NCI-H2029 treated with DMSO at 0.1 percent for 48 hours (cell line): Measurements from ENCODE around the gene LY6G6C.
A peak's percentile ranks its signal among the peaks of the same experiment; 100 is the strongest.

Source experiments
- DNase-seq: peaks from one replicate; lab custom pipeline; 2025; lab: John Stamatoyannopoulos, UW

LY6G6C gene

DNA sequence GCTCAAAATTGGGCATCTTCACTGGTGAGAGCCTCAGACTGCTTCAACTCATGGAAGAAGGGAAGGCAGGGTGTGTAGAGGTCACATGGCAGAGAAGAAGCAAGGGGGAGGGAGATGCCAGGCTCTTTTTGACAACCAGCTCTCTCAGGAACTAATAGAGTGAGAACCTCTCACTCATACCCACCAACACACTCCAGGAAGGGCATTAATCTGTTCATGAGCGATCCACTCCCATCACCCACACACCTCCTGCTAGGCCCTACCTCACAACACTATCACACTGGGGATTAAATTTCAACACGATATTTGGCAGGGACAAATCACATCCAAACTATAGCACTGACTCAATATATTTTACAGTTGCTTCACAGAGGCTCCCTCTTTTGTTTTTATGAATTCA, 20.3 kb upstream of the LY6G6C start:
- DNase-seq, result no peak

DNA sequence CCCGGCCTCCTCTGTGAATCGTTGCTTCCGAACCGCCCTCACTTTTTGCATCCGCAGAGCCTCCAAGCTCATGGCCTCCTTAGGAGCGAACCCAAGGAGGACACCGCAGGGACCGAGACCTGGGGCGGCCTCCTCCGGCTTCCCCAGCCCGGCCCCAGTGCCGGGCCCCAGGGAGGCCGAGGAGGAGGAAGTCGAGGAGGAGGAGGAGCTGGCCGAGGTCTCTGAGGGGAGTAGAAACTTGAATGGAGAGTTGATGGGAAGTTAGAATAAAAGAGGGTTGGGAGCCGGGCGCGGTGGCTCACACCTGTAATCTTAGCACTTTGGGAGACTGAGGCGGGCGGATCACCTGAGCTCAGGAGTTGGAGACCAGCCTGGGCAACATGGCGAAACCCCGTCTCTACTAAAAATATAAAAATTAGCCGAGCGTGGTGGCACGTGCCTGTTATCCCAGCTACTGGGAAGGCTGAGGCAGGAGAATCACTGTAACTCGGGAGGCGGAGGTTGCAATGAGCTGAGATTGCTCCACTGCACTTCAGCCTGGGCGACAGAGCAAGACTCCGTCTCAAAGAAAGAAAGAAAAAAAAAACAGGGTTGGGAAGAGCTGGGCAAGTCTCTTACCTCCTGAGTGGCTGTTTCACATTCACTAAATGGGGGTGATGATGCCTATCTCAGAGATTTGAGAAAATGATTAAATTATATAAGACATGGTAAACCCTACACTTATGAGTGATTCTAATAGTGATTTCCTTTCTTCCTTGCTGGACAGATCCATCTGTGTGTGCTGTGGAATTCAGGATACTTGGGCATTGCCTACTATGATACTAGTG, 19.1 kb upstream of the LY6G6C start:
- DNase-seq, result no peak

DNA sequence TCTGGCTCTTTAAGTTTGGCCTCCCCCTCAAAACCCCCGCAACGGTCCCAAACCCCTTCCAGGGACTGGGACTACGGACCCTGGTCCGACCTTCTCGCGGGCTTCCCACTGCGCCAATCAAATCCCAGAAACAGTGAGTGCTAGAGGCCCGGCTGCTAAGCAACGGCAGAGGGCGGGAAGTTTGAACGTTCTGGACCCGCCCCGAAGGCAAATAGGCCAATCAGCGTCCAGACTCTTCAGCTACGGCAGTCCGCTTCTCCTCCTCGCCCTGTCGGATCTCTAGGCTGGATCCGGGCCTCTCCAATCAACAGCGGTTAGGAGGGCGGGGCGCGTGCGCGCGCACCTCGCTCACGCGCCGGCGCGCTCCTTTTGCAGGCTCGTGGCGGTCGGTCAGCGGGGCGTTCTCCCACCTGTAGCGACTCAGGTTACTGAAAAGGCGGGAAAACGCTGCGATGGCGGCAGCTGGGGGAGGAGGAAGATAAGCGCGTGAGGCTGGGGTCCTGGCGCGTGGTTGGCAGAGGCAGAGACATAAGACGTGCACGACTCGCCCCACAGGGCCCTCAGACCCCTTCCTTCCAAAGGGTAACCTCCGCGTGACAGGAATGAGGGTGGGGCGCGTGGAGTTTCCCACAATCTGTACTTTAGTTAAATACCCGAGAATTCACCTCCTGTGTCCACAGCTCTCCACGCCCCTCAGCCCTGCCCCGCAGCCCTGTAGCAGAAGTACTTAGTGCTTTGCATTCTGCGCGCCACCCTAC, 18.3 kb upstream of the LY6G6C start, which contains the start of gene MSH5:
Gene MSH5 (plus strand): TSS at position 367 of the 758 bp plus-strand sequence. CDS start 462 bp downstream, outside the sequence.
- DNase-seq, result peak; percentile 98

DNA sequence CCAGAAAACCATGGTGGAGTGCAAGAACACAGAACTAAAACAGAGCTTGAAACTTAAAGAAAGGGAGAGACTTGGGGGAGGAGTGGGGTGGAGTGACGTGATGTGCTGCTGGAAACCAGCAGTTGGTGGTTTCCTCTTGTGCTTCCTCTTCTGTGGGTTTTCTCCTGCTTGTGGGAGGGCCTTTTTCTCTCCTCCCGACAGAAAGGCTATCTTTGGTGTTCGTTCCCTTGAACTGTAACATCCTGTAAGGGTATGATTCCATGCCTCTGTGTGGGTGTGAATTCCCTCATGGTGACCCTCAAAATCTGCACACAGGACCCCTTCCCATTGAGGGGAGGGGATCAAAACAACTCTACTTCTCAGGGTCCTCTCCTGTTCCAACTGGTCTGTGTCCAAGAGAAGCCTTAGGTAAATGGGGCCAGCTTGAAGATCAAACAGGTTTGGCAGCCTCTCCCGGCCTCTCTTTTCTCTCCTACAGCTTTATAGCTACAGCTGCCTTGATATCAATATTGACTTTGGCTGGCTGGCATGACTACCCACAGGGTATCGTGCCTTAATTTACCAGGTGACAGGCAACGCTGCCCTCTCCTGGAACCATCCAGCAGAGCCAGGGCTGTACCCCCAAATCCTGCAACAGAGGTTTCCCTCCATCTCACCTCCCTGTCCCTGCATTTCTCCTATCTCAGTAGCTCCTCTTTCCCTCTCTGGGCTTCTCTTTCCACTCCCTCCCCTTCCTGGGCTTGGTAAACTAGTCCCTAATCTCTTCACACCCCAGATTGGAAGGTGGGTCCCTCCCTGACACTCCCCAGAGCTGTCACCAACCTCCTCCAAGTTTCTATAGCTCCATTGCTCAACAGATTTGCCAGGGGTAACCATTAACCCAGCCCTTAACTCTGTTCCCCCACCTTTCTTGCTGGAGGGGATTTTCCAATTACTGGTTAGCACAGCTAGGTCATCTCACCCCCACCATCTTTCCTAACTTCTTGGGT, 16.7 kb upstream of the LY6G6C start:
- peak; percentile 97 for DNase-seq

DNA sequence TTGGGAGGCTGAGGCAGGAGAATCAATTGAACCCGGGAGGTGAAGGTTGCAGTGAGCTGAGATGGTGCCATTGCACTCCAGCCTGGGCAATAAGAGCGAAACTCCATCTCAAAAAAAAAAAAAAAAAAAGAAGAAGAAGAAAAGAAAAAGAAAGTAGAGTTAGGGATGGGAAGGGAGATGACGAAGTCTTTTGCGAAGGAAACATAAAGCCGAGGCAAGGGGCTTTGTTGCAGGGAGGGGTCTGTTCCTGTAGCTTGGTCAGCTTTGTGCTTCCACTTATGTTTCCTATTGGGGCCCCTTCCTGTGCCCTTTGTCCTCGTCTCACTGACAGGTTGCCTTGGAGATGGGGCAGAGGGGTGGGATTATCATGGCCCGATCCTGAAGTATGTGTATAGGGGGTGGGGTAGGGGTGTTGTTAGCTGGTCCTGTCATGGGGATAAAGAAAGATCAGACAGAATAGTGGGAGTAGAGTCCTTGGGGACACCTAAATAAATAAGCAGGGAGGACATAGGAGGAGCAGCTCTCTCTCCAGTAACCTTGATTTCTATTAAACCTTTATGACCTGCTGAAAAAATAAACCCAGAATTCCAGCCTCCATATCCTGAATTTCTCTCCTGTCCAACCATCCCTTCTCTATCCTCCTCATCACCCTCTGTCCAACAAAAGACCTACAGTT, 15.9 kb upstream of the LY6G6C start:
- peak; percentile 75 for DNase-seq

DNA sequence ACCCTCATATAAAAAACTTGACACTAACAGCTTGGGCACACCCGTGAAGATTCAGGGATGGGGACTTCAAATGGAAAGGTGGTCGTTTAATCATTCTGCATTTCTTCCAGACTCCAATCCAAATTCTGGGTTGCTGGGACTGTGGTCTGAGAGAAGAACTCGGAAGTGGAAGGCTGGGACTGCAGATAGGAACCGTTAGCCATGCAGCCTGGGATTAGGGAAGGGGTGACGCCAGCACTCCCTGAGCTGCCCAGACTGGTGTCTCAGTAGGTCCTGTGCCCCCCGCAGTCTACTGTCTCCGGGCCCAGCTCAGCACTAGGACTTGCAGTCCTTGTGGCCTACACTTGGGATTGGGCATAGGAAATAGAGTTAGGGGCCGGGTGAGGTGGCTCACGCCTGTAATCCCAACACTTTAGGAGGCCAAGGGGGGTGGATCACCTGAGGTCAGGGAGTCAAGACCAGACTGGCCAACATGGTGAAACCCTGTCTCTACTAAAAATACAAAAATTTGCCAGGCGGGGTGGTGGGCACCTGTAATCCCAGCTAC, 15.3 kb upstream of the LY6G6C start:
- DNase-seq, result no peak

DNA sequence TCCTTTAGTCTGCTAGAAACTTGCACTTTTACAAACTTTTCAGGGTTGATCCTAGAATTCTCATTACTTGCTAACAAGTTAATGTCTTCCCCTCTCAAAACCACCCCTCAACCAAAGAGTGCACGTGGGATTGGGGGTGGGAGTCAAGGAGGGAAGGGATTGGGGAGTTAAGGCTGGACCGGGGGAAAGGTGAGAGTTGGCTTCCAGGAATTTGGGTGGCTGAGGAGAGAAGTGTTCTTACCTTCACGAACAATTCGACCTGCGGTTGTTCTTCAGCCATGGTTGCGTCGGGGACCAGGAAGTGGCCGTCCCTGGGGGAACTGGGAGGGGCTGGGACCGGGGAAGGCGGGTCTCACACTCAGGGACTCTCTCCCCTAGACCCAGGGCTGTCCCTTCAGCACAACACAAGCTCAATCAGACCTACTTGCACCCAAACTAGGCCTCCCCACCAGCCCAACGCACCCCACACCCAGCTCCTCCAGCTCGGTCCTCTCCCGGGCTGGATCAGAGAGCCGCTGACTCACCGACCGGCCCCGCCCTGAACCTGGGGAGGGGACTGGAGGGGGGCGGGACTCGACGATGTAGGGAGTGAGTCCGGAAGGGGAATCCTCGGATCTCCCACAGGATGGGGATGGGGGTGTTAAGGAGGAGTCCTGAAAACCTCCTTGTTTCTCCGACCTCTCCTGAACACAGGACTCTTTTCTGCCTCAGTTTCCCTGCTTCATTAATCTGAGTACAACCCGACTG, 14.6 kb upstream of the LY6G6C start, which contains the start of gene CLIC1:
Gene CLIC1 (minus strand): TSS at position 510 of the 747 bp plus-strand sequence. CDS start 230 bp downstream, at position 280.
- DNase-seq, result peak; percentile 26

DNA sequence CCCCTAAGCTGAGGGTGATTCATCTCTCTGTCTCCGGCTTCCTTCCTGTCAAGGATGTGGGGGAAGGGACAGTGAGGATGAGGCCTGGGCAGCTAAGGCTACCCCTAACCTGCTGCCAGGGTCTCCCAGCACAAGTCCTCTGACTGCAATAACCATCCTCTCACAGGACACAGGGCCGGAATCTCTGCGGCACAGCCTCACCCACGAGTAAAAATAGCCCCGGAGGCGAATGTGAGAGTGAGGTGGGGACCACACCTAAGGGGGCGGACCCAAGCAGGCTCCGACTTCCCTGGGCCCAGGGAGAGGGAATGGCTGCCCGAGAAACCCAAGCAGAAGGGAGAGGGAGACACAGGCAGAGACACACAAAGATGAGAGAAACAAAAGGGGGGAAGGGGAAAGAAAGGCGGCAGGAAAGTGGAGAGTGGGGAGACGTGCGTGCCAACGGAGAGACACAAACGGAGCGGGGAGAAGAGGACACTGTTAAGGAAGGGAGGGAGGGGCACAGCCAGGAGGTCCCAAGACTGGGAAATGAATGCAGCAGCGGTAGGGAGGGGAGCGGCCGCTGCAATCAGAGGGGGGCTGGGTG, 13.4 kb upstream of the LY6G6C start:
- DNase-seq, result no peak

DNA sequence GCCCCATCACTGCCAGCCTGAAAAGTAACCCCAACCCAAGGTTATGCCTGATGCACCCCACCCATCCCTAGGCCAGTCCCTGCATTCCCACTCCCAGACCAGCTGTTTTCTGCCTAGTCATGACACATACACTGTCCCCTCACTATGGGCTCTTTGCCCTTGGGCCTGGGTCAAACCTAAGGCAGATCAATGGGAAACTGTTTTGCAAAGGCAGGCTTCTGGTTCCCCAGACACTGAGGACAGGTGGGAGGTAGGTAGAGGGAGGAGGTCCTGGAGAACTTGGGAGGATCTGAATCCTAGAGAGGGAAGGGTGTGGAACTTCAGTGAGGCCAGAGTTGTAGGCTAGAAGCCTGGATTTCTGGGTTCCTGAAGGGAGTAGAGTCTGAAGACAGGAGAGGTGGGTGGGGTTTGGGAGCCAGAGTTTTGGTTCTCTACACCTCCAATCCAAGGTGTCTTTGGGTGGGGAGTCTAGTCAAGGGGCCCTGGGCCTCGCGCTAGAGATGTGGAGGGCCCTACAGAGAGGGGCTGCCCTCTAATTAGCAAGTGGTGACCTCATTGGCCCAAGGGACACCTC, 12.8 kb upstream of the LY6G6C start:
- DNase-seq, result no peak

DNA sequence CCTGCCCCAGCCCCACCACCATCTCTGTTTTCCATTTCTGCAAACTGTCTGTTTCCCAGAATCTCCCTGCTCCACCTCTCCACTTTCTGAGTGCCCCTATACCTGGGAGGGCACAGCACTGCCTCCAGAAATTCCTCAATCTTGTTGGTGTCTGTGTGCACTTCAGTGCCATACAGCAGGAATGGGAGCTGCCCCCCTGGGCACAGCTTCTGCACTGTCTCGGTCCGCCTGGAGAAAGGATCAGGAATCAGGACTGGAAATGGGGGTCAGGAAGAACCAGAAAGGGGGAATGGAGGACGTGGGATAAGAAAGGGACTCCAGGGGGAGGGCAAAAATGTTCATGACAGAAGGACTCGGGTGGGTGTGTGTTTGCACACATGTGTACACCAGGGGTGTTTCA, 12.2 kb upstream of the LY6G6C start:
- no peak for DNase-seq

DNA sequence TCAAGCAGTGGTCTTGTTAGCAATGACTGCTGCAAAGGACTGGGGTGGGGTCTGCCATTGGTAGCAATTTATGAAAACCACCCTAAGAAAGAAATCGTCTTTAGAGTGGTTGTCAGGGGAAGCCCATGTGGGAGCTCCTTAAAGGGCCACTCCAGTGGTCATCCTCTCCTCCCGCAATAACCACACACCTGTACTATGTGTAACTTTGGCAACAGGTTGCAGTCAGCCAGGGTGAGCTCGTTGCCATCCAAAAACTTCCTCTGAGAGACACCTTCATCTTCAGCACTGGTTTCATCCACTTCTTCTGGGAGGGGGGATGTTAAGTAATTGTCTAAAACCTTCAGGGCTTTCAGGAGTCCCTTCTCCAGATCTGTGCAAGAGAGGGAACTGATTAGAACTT, 10.5 kb upstream of the LY6G6C start:
- DNase-seq, result no peak

DNA sequence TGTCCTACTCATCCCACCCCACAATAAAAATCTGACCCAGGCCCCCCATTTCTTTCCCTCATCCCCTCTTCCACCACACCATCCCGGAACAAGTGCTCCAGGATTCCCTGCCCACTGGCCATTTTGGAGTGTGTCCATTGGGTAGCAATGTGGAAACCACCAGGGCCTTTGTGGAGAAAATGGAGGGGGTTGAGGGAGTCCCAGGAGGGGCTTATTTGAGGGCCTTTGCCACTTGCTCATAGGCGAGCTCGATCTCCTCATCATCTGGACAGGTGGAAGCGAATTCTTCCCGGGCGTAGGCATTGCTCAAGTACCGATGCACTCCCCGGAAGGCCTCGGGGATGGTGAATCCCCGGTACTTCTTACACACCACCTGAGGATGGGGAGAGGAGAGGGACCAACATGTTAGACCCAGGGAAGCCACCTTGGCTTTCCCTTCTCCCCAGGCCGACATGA, 9.1 kb upstream of the LY6G6C start:
- DNase-seq, result no peak

DNA sequence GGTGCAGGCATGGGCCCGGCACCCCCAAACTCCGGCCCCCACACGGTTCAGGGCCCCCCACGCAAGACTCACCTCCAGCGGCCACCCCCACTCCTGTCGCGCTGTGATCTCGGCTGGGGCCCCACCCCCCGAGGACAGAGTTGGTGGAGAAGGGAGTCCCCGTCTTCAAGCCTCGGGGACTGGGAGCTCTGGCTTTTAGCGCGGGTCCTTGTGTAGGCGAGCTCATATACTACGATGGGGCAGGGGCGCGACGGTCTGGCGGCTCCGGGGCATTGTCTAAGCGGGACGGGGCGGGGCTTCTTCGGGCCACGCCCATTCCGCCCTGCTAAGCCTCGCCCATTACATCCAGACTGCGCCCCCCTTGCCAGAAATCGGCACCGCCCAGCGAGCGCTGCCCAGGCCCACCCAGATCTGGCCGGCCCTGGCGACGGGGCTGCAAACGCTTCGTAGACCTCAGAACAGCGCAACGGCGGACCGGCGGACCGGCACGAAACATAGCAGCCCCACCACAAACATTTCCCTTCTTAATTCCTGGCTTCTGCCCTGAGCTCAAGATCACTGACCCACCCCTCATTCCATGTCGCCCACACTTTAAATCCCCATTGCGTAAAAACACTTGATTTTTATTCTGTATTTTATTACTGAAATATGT, 8.6 kb upstream of the LY6G6C start:
- no peak for DNase-seq

DNA sequence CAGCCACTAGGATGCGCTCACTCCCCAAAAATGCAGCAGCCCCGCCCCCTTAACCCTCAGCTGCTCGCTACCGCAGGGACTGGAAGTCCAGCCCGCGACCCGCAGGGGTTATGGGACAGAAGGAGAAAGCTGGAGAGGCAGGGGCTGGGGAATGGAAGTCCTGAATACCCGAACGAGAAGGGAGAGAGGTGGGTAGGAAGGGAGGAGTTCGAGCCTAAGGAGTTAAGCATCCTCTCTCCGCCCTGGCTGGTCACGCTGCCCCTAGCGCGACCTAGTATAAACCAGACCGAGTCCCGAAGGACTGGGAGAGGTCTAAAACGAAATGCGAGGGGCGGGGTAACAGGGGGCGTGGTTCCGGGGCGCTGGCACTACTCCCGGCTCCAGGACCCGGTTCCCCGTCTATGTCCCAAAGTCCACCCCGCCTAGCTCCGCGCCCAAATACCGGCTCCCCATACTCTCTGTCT, 8.0 kb upstream of the LY6G6C start:
- peak; percentile 63 for DNase-seq

DNA sequence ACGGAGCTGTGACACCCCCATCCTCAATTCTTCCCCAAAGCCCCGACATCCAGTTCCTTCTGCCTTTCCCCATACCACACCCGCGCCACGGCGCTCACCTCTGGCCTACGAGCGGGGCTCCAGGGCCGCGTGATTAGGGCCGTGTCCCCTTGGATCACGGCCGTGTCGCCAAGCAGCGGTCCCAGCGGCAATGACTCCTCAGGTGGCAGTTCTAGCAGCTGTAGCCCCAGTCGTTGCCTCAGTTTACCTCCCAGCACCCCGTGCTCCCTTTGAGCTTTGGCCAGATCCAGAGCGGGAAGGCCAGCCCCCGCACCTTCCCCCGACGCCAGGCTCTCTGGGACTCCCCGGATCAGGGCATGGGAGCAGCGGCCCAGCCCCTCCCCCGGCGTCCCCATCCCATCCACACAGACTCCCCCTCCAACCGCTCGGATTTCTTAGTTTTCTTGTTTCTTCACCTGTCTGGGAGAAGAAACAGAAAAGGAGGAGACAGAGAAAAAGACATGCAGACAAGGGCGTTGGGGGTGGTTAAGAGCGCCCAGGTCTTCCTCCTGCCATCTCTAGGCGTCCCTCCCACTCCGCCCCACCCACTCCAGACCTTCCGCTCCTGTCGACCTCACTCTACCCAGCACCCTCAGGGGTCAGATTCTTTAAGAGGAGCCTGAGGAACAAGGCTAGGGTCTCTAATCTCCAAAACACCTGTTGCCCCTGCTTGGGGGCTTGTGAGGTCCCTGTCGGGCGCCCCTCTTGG, 7.4 kb upstream of the LY6G6C start, which contains the start of gene DDAH2:
Gene DDAH2 (minus strand): TSS at position 533 of the 748 bp plus-strand sequence. CDS start 138 bp downstream, at position 395.
- no peak for DNase-seq

DNA sequence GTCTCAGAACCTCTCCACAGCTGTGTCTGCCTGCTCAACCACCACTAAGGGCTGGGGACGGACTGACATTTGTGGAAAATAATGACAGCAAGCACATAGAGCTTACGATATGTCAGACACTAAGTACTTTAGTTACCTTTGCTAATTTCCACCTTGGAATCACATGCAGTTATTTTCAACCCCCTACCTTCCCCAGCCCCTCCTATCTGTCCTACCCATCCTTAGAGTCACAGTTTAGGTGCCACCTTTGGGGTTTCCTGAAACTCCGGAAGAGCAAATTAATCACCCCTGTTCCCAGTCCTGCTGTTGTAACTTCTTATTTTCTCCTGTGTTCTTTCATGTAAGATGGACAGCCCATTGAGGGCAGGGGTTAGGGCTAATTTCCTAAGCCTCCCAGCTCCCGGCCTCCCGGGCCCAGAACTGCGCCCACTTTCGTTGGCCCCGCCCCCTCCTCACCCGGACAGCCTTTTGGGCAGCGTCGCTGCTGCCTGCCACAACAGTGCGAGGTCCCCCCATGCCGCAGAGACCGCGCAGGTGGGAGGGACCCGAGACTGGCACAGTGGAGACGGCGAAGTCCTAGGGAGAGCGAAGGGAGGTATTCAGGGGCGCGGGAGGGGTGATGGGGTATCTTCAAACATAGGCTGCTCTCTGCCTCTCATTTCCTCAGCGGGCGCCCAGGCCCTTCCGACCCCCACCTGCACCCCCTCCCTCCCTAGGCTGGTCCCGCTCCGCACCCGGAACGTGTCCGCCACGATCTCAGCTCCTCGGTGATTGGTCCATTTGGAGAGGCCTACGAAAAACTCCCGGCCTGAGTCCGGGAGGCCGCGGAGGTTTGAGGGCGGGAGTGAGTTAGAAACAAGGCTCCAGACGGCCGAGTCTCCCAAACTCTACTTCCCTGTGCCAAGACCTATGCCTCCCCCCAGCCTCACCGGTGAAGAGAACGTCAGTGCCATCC, 6.4 kb upstream of the LY6G6C start:
- DNase-seq, result no peak
